Hematopoietic multipotent progenitor cell (in vitro differentiated cells): Measurements from ENCODE around the gene UQCRC1. TPM values are rescaled to one million over a fixed set of nuclear protein-coding genes. Genes with fewer than 3 reads are reported as not detected.

ENCODE experiments used
- DNase-seq, 3 donors: peaks; one replicate each; pipeline ENCODE4 v3.0.0-alpha.2; 2011 to 2015; ENCODE audit warnings: low read depth in 2 of 3, low spot score in 2 of 3
- total RNA-seq: library from RNA; depleted of rRNA; stranded (reverse); fragments of >200 nt; gene quantifications from one replicate; pipeline ENCODE4 v1.2.3, GENCODE V29; 2012

Gene UQCRC1
- total RNA-seq, 1 donor: 397 TPM

DNA sequence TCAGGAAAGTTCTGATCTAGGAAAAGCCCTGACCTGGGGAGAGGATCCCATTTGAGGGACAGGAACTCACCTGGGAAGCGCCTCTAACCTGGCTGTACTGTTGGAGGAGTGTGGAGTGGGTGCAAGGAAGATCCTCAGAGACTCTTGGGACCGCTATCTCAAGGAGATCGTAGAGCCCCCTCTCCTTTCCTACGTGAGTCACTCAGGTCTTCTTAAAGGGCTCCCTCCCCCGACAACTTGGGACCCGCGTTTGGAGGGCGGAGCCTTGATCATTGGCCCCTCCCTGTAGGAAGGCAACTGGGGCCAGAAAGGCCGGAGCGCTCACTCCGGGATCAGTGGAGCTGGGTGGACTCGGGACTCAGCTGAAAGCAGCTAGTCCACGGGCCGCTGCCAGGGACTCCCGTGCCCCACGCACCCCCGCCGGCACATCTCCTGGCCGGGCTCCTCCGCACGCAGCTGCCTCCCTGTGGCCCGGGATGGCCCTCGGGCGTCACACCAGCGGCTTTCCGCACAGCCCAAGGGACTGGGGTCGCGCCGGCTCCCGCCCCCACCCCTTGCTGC, 25.3 kb upstream of the UQCRC1 start:
- peak in 2 of 3 donors; percentile 48 to 59 for DNase-seq

GRCh38 chr3:48633743-48634142, 24.3 kb upstream of the UQCRC1 start:
- DNase-seq: no peak

DNA sequence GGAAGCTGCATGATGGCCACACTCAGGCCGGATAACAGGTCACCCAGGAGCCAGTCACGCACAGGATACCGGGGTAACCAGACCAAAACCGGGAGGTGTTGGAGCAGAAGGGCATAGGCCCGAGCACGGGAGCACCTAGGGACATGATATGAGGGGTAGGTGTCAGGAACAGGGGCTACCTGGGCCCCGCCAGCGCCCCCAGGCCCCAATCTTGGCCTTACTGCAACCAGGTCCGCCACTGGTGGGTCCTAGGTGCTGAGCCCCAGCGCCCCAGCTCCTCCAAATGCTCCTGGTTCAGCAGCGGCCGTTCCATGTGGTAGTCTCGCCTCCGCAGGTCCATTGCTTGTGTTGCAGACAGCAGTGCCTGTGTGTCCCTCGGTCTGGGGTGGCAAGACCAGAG, 23.8 kb upstream of the UQCRC1 start:
- DNase-seq: no peak

- no peak for DNase-seq
These were observed 22.3 kb upstream of the UQCRC1 start for GRCh38 chr3:48631516-48632448.

GRCh38 chr3:48630833-48631232, 21.4 kb upstream of the UQCRC1 start:
- DNase-seq: no peak

GRCh38 chr3:48630407-48630806, 21.0 kb upstream of the UQCRC1 start:
- DNase-seq: no peak

DNA sequence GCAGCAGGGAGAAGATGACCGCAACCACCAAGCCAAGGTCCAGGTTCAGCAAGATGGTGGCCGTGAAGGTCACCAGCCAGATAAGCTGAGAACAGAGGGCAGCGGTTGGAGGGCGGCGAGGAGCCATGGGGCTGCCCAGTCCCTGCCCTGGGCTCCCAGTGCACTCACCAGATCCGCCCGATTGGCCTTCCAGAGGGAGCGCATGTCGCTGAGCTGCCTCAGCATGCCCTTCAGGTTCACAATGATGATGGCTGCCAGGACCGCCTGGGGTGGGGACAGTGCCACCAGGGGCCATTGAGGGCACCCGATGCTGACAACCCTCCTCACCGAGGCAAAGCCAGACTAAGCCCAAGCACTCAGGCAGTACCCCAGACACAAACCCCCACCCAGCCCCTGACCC, 20.4 kb upstream of the UQCRC1 start:
- no peak for DNase-seq

DNA sequence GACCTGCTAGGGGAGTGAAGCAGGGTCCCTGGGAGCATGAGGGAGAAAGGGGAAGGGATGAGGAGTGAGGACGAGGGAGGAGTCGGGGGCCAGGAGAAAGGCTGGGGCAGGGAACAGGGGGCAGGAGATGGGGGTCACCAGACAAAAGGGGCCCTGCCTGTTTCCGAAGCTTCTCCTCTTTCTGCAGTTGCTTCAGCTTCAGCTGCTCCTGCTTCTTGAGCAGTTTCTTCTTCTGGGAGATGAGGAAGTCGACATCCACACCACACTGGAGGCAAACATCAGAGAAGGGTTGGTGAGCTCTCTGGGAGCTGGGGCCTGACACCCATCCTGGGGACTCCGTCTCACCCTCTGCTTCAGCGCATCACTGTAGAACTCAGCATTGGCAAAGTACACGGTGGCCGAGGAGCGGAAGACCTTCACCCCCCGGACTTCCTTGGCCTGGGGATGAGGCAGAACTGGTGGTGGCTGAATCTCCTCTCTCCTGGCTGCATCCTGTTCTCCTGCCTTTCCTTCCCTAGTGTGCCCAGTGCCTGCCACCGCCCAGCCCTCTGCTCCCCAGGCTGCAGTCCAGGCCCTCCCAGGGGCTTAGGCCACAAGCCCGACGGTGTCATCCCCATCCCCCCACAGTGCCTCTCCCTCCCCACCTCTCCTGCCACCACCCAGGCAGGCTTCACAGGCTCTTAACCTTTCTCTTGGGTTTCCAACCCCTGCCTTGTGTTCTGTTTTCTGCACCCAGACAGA, 19.0 kb upstream of the UQCRC1 start:
- no peak for DNase-seq

- DNase-seq: no peak
These were observed 16.2 kb upstream of the UQCRC1 start for GRCh38 chr3:48625600-48625999.

GRCh38 chr3:48624767-48625166, 15.3 kb upstream of the UQCRC1 start:
- DNase-seq: no peak

DNA sequence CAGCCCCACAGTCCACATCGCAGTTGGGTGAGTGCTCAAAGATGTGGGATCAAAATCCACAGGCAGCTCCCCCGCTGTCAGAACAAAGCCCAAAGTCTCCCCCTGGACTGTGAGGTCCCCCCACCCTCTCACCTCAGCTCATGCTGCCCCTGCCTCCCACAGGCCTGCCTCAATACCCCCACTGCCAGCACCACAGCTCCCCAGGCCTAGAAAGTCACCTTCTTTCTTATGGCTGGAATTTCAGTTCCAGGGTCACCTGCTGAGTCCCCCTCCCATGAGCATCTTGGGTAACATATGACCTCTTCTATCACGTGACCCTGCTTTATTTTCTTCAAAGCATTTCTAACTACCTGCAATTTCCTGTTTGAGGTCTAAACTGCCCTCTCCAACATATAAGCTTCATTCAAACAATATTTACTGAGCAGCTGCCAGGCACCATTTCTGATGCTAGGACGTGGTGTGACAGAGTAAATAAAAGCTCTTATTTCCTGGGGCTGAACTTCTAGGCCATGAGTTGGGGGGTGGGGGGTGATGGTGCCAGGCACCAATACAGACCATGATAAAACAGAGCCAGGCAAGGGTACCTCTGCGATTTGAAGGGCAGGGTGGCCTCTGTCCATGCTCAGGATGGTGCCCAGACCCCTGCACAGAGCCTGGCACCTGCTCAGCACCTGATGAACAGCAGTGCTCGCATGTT, 14.6 kb upstream of the UQCRC1 start:
- no peak for DNase-seq

GRCh38 chr3:48621461-48621869, 12.0 kb upstream of the UQCRC1 start, which contains the start of gene TMEM89:
Gene TMEM89, minus strand, starts transcription at chr3:48621769. Its CDS starts 13 bp downstream, at chr3:48621756.
- DNase-seq: no peak

DNA sequence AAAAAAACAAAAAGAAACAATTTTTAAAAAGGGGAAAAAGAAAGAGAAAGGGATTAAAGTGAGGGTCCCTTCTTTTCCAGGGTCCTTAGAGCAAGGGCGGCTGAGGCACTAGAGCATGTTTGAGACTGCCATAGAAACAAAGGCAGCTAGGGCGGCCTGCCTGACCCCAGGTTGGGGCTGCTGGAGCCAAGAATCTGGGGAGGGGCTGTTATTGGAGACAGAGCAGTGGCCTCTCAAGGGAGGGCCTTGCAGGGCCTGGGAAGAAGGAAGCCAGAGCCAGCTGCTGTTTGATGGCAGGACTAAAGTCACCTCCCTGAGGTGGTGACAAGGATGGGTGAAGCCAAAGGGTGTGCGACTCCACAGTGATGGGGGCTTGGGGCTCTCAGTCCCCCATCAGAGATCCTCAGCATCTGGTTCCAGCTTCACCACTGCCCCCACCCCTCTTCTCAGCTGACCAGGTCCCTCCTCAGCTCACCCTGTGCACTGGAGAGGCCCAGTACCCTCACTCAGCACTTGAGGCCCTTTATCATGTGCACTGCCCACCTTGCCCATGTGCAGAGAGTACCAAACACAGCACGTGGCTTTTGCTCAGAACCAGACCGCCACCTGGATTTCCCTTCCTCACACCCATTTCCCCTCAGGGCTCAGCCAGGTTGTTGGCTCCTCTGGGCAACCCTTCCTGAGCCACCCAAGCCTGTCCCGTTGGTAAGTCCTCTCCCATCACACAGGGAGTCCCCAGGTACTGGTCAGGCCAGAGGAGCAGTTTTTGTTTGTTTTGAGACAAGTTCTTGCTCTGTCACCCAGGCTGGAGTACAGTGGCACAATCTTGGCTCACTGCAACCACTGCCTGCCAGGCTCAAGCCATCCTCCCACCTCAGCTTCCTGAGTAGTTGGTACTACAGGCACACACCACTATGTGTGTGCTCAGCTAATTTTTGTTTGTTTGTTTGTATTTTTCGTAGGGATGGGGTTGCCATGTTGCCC, 10.4 kb upstream of the UQCRC1 start:
- no peak for DNase-seq

GRCh38 chr3:48617559-48617958, 8.1 kb upstream of the UQCRC1 start:
- DNase-seq: no peak

DNA sequence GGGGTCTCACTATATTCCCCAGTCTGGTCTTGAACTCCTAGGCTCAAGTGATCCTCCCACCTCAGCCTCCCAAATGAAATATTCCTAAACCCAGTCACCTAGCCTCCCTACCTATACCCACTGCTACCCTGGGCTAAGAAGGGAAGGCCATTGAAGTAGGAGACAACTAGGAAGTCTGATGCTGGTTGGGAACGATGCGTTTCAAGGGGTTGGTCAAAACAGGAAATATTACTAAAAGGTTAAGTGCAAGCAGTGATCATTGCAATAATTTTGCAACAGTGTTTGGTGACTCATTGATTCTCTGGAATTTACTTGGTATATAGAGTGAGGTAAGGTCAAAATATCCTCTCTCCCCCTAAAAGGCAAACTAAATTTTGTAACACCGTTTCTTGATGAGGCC, 4.6 kb upstream of the UQCRC1 start:
- DNase-seq: no peak

- no peak for DNase-seq
These were observed 2.9 kb upstream of the UQCRC1 start for GRCh38 chr3:48612309-48612708.

GRCh38 chr3:48607519-48607918, 1.9 kb downstream of the UQCRC1 start:
- no peak for DNase-seq

DNA sequence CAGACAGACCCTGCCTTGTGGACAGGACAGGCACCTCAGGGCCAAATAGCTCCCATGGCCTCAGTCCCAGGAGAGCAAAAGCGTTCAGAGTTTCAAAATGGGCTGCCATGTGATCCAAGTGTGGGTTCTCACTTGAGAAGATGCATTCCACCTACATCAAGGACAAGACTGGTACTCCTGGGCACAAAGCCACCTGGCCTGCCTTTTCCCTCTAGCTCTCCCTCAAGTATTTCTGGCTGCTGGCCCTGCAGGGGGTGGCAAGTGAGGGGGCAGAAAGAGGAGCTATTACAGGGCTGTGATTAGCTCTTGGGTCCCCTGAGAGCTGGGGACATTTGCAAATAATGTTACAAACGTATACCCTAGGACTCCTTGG, 7.8 kb downstream of the UQCRC1 start:
- DNase-seq: no peak

DNA sequence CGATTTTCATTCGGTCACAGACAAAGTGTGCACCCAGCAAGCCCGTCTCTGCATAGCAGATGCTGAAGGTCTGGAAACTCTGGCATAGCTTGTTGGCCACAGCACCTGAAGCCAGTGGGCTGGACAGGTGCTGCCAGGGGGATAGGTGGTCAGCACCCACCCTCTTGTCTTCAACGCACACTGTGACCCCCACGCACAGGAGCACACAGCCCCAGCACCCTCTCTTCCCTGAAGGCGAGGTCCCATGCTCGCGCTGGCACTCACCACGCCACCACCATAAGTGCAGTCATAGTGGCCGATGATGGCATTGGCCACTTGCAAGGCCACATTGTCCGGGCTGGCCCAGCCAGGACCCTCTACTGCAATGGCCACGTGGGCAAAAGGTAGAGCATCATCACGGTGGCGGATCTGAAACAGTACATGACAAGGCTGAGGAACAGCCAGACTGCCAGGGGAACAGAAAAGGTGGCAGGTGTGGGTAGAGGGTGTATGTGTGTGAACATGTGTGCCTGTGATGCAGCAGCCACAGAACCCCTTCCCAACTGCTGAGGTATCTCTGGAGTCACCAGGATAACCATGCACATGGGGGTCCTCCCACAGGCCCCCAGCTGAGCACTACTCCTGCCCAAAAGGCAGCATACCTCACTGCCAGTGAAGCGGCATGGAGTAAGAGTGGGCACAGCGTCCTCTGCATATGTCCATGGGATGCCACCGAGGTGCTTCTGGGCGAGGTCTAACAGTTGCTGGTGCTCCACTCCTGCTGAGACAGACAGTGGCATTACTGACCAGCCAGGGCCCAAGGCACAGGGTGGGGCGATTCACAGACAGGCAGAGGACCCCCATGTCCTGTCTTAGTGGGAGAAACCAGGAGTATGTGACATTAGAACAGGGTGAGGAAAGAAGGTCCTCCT, 8.5 kb downstream of the UQCRC1 start:
- no peak for DNase-seq
